HCEC 1CT (cell line): ENCODE data around the gene GPSM1.

Experiments used
- DNase-seq: peaks from one replicate; pipeline ENCODE4 v3.0.0-alpha.2; 2017

The GPSM1 gene

DNA sequence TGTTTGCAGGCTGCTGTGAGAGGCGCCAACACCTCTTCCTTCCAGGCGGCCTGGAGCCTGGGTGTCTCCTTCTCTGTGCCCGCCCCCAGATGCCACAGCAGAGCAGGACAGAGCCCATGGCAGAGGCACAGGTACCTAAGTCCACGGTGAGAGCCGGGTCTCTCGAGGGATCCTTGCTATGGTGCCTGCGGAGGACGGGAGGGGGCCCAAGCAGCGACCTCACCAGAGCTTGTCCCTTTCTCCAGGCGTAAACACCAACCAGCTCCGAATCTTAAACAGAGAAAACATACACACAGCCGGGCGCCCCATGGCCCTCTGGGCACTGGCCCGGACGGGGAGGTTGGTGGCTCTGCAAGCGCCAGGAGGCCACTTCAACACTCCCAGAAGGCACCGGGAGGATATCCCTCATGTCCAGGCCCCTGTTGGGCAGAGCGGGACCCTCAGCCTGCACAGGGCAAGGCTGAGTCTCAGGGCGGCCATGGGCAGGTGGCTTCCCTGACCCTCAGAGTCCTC is 35.3 kb upstream of the GPSM1 start:
- no peak for DNase-seq

DNA sequence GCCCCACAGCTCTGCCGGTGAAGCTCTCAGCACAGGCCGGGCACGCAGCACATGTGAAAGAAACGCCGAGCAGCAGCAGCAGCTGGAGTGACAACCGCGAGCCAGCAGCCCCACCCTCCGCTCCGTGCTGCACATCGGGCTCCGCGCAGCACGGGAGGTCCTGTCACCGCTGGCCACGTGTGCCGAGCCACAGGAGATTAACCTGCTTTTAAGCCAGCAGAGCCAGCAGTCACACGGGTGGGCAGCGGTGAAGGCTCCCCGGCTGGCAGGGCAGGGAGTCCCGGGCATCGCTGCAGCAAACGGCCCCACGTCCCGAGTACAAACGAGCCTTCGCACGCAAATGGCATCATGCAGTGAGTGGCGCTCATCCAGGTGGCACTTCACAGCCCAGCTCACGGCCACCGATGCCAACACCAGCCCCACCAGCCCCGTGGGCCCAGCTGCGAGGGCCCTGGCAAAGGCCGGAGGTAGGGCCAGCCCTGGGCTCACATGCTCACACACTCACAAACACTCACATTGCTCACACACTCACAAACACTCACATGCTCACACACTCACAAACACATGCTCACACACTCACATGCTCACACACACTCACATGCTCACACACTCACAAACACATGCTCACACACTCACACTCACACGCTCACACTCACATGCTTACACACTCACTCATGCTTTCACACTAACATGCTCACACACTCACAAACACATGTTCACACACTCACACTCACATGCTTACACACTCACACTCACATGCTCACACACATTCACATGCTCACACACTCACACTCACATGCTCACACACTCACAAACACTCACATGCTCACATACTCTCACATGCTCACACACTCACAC is 34.5 kb upstream of the GPSM1 start:
- no peak for DNase-seq

DNA sequence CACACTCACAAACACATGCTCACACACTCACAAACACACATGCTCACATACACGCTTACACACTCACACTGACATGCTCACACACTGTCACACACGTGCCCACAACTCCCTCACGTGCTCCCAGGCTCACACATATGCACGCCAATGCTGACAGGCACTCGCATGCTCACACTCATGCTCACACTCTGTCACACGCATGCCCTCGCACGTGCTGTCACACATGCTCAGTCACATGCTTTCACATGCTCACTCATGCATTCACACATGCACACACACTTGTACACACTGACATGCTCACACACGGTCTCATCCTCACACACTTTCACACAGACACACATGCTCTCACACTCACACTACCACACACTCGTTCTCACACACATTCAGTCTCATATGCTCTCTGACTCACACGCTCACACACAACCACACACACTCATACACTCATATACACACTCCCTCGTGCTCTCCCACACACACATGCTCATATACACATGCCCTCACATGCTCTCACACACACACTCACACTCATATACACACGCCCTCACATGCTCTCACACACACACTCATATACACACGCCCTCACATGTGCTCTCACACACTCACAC is 33.8 kb upstream of the GPSM1 start:
- DNase-seq = no peak

DNA sequence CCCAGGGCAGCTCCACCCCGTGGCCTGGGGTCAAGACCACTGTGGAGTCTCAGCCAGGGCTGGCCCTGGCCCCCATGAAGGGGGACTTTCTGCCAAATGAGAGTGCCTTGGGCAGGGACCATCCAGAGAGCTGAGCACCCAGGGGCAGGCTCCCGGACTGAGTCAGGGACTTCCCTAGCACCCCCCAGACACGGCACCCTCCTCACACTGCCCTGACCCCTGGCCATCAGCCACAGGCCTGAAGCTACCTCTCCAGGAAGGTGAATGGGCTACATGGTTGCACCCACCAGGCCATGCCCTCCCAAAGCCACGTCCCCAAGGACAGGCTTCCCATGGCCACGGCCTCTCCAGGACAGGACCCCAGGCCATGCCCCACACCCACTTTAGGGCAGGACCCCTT is 32.9 kb upstream of the GPSM1 start:
- DNase-seq = no peak

DNA sequence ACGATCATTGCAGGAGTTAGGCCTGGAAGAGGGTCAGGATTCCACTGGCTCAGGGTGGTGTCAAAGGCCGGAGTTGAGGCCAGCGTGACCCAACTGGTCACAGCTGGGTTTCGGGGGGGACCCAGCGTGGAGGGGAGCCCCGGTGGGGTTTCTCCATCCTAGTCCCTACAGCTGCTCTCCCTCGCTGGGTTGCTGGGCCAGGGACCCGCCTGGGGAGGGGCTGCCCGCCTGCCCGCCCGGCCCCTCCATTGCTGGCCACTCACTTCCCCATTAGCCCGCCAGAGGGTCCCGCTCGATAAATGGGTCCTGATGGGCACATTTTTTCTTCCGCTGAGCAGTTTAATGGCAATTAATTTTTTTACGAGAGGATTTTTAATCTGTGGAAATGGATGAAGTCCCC is 32.3 kb upstream of the GPSM1 start:
- no peak for DNase-seq

DNA sequence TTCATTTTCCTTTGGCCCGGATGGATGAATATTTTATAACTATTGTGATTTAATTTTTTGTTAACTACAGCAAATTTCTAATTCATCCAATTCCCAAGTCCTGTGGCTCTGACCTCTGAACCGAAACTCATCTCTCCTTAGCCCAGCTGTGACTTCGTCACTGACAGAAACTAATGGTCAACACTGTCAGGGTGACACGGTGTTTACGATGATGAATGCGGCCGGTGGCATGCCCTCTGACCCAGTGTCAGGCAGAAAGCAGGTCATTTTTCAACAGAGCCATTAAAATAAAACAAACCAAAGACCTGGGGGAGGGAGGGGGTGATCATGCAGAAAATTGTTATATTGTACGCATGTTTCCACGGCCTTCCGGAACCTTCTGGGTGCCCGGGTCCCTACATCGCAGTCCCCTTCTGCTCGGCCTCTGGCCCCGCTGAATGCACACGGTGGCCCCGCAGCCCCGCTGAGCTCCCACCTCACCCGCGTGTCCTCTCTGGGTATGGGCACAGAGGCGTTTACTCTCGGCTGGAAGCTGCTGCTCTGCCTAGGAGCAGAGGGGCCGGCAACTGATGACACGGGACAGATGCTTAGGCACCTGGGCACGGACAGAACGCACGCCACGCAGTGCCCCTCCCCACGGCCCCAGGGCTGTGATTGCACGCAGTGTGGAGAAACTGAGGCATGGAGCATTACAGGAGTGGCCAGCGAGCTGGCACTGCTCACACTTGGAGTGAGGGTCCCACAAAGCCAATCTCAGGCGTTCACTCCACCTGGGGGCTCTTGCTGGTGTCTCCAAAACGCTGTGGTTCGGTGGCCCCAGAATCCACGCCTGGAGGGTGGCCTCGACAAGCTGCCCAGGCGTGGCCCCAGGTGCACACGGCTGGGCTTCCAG is 31.6 kb upstream of the GPSM1 start:
- DNase-seq = no peak

DNA sequence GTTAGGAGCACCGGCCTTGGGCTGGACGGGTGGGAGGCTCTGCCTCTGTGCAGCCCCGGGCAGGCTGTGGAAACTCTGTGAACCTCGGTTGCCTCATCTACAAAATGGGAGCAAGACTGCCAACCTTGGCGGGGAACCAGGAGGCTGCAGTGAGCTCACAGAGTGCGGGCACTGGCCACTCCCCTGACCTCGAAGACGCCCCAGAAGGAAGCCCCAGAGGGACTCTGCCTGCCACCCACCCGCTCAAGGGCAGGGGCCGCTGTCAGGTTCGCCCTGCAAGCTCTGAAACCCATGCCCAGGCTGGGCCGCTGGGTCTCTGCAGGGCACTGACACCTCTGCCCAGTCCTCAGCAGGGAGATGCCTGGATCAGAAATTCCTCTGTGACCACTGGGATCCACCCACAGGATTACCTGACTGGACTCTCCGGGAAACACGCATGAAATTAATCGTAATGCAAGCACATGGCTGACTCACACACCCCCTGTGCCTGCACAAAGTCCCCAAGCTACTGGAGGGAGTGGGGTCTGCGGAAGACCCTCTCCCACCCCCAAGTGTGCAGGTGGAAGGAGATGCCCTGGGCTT is 30.8 kb upstream of the GPSM1 start:
- DNase-seq = no peak

DNA sequence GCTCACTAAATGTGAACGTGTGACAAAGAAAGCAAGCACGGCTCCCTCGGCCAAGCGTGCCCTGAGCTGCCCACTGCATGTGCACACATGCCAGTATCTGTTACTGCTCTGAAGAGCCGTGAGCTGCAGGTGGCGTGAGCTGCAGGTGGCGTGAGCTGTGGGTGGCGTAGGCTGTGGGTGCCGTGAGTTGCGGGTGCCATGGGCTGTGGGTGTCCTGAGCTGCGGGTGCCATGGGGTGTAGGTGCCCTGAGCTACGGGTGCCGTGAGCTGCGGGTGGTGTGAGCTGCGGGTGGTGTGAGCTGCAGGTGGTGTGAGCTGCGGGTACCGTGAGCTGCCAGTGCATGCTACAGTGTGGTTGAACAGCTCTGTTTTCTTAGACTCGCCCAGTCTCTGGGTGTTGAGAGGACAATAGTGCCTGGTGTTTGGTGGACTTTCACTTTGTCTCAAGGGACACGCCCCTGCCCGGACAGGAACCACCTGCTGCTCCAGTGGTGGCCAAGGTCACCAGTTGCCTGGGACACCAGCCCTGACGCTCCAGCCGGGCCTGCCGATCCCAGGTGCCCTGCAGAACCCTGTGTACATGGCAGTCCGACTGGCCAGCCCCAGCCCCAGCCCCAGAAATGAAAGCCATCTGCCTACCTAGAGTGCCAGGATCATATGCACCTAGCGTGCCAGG is 30.2 kb upstream of the GPSM1 start:
- no peak for DNase-seq

DNA sequence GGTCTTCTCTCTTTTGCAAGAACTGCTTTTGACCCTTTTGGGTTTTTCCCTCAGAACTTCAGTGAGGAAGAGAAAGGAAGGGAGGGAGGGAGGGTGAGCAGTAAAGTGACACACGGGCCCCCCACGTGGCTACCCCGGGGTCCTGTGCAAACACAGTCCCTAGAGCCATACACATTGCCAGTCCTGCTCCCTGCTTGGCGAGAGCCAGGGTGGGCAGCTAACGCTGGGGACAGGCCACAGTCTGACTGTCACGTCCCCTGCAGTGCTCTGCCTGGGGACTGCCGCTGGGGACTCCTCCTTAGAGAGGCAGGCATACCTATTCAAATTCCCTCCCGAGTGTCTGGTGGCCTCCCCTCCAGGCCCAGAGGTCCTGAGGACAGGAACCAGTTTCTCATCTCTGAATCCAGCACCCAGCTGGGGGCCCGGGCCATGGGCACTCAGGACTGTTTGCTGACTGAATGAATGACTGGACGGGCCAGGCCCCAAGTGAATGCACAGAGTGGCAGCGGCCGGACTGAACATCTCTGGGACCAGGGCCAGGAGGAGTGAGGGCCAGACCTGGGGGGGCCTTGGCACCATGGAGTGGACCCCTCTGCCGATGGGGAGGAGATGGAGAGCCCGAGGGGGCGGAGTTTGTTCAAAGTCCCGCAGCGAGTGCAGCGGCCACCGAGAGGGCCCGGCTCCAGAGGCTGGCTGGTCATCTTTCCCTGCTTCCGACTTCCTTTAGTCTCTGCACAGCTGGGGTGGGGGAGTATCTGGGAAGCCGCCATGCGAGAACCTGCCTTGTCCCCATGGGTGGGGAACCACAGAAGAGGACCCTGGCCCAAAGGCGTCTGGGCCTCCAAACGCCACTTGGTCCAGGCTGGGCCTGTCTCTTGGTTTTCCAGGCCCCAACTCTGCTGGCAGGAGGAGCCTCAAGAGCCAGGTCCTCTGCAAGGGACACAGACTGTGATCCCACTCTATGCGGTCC is 29.3 kb upstream of the GPSM1 start:
- no peak for DNase-seq

DNA sequence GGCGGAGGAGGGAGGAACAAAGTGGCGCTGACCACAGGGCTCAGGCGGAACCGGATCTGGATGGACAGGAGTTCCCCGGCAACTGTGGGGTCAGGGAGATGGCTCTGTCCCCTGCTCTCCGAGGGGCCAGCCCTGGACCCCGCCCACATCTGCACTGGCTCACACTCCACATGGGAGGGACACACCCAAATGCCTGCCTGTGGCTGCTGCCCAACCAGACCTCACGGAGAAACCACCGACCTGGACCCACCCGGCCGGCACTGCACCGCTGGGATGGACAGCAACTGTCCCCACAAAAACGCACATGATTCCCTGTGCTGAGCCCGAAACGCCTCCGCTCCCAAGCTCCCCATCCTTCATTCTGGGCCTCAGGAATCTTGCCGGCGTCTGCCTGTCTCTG is 28.2 kb upstream of the GPSM1 start:
- no peak for DNase-seq

DNA sequence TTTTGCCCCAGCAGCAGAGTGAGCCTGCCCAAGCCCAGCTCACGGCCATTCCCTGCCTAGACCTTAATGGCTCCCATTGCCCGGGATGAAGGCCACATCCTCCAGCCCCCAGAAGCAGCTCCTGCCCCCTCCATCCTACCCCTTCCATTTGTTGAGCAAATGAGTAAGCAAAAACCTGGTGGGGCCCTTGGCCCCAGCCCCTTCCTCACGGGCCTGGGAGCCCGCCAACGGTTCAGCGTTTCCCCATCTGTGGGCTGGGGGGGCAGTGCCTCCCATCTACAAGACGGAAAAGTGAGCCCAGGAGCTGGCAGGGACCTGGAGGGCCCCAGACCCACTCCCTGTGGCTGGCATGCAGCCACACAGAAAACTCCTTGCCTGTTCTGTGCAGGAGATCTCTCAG is 27.8 kb upstream of the GPSM1 start:
- DNase-seq = no peak

DNA sequence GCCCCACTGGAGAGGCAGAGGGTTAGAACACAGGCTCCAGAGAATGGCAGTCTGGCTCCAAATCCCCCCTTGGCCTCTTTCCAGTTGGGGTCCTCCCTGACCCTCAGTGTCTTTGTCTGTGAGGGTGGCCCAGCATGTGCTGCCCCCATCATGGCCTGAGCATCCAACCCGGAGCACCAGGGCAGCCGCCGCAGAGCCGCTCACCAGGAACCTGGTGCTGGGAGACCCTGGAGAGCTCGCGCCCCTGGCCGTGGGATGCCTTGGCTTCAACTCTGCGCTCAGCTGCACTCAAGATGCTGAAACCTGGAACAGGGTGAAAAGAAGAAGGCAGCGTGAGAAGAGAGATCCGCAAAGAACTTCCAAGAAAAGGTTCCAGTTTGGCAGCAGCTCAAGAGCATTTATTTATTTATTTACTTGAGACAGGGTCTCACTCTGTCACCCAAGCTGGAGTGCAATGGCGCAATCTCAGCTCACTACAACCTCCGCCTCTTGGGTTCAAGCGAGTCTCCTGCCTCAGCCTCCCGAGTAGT is 27.3 kb upstream of the GPSM1 start:
- no peak for DNase-seq

DNA sequence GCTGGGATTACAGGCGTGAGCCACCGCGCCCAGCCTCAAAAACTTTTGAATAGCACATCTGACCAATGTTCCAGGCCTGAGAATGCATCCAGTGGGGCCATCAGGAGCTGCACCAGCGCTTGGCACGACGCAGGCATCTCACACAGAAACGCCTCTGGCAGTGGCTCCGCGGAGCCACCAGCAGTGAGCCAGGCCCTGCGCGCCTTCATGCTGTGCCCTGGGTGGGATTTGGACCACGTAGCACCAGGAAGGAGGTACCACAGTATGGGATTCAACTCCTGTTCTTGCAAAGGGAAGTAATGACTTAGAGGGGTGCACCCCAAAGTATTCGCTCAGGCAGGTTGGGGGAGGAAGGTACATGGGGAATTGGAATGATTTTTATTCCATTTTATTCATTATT is 26.5 kb upstream of the GPSM1 start:
- no peak for DNase-seq

DNA sequence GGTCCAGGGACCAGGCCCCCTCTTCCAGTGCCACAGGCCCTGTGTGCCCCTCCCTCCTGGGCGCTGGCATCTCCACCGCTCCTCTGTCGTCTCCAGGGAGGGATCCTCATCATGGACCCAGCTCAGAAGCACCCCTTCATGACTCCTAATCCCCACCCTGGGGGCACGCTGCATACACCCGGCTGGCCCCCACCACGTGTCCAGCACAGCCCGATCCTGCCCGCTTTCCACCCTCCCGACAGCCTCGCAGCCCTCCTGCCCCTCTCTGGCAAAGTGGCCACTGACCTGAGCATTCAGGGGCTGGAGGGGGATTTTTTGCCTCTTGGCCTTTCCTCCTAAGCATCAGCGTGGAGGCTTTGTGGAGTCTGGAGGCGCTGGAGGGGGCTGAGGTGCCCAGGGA is 24.8 kb upstream of the GPSM1 start:
- DNase-seq = no peak

DNA sequence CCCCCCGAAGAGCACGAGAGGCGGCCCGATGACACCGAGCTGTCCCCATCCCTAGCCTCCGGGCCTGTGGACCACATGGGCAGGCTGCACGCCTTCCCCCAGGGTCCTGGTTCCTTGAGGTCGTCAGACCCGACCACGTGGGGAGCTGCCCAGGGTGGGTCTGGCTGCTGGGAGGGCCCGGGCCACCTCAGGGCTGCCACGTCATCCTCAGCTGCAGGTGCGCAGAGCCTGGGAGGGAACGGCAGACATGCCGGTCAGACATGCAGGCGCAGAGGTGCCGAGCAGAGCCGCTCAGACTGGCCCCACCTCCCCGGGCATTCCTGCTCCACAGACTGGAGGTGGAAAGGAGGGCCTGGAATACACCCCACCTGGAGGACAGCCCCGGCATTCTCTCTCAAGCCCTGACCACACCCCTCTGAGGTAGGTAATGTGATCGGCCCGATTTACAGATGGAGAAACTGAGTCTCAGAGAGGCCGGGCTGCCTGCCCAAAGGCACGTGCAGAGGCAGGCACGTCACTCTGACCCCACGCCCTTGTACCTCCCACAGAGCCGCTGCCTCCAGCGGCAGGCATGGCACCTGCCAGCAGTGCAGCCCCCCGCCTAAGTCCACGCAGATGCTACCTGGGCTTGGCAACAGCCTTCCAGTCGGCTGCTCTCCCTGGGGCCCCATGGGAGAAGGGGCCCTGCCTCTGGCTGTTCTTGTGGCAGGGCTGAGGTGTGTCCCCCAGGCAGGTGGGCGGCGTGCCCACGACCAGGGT is 24.1 kb upstream of the GPSM1 start:
- DNase-seq = no peak

DNA sequence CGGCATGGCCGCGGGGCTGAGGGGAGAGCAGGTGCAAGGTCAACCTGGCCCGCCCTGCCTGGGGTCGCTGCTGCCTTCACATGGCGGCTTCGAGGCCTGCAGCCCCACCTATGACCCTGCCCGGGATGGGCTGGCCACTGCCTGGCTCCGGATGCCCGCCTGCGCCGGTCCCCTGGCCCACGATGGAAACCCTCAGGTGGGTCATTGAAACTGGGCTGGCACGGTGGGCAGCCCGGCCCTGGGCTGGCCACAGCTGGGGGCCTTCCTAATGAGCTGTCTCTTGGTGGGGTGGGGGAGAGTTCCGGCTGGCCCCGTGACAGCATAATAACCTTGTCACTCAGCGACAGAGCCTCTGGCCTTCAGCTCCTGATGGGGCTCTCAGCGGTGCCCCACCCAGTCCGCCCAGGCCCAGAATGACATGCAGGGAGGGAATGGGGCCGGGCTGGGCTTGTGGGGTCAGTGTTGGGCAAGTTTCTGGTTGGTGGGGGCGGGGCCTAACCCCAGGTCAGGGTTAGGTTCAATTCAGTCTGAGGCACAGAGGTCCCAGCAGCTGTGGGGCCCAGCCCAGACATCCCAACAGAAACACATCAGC is 23.4 kb upstream of the GPSM1 start, which contains the start of gene CCDC187:
Gene CCDC187 (minus strand): TSS at position 270 of the 592 bp plus-strand sequence. CDS start 264 bp downstream, at position 6.
- no peak for DNase-seq

DNA sequence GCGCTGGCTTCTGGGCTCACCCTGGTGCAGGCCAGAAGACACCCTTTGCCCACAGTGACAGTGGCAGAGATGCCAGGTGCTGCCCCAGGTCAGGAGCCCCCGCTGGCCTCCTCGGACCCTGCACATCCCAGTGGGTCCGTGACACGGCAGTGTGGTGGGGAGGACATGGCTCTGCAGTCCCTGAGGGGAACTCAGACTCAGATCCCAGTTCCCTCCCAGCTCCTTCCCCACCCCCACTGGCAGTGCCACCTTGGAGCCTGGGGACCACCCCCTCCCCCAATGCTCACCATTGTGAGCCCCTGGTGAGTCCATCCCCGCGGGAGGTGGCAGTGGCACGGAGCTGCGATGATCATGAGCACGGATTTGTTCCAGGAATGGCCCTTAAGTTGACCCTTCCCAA is 22.9 kb upstream of the GPSM1 start:
- no peak for DNase-seq

DNA sequence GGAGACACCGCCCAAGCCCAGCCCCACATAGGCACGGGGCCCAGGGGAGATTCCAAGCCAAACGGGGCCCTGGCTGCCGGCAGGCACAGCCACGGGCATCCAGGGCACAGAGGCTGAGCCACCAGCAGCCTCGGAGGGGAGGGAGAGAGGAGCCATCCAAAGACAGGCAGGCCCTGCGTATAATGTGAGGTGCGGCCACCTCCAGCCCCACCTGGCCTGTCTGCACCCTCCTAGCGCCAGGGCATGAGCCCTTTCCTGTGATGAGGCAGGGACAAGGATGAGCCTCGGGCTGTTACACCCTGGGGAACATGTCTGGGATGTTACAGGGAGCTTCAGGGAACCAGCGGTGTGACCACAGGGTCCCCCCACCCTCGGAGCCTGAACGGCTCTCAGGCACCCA is 22.4 kb upstream of the GPSM1 start:
- no peak for DNase-seq

DNA sequence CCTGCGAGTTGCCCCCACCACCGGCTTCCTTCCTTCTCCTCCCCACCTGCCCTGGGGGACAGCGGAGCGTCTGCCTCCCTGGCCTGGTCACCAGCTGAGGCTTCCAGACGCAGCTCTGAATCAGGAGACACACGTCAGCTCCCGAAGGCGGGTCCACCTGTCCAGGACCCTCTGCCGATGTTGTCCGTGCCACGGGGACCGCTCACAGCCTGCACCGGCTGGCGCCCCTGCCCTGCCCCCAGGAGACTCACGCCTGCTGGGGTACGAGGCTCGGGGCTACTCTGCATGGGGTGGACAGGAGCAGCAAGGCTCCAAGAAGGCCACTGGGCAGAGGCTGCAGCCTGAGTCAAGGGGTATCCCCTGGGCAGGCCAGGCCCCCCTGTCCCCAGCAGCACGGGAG is 21.5 kb upstream of the GPSM1 start:
- no peak for DNase-seq
